A172 (cell line): ENCODE data around the gene ARNT2. TPM values are rescaled to one million over a fixed set of nuclear protein-coding genes. Genes with fewer than 3 reads are reported as not detected.
A peak's percentile ranks its signal among the peaks of the same experiment; 100 is the strongest.
"Not testable (repeated sequence)": the region's sequence is repeated elsewhere in the genome, so short reads cannot be mapped to it uniquely, and the experiment has no call there.

Experiments used
- DNase-seq: peaks from one replicate; pipeline ENCODE4 v3.0.0-alpha.2; 2015; ENCODE audit warnings: low spot score
- total RNA-seq: library from RNA; depleted of rRNA; stranded (reverse); fragments of >200 nt; shearing (Covaris generic); gene quantifications from 2 replicates; pipeline ENCODE4 v1.2.3, GENCODE V29; 2014

The ARNT2 gene
- total RNA-seq, 1 experiment from 2014 or later = 14.2 TPM

DNA sequence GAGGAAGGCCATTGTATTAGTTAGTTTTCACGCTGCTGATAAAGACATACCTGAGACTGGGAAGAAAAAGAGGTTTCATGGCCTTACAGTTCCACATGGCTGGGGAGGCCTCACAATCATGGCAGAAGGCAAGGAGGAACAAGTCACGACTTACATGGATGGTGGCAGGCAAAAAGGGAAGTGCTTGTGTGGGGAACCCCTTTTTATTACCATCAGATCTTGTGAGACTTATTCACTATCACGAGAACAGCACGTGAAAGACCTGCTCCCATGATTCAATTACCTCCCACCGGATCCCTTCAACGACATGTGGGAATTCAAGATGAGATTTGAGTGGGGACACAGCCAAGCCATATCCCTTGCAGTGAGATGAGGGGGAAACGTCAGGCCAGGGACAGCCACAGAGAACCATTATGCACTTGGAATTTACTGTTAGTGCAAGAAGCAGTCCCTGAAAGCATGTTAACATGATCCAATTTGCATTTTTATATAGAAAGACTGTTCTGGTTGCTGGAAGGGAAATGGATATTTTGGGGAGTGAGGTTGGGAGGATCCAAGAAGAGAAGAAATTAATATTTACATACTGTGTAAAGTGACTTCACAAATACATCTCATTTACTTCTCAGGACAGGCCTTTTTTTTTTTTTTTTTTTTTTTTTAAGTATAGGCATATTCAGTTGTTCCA, 87.1 kb downstream of the ARNT2 start:
- DNase-seq = no peak

DNA sequence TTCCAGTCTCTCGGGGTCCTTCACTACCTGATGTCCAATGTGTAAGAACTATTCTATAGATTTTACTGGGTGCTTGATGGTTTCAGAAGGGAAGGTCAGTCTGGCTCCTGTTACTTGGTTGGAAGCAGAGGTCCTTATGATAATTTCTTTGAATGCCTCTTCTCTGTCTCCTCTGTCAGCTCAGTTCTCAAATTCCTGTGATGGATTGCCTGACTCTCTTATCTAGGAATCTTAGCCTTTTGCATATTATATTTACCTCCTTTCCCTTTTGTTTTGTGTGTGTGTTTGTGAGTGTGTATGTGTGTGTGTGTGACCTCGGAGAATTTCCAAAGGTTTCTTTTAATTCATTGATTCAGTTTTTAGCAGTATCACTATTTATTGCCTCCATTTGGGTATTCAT, 88.2 kb downstream of the ARNT2 start:
- no peak for DNase-seq

DNA sequence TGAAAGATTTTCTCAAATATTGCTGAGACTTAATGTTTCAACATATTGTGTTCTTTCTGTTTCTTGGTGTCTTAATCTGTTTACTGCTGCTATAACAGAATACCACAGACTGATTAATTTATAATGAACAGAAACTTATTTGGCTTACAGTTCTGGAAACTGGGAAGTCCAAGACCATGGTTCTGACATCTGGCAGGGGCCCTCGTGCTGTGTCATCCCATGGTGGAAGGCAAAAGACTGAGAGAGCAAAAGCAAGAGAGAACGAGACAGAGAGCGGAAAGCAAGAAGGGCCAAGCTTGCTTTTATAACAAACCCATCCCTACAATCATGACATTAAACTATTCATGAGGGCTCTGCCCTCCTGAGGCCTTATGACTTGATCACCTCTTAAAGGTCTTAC, 88.7 kb downstream of the ARNT2 start:
- no peak for DNase-seq

DNA sequence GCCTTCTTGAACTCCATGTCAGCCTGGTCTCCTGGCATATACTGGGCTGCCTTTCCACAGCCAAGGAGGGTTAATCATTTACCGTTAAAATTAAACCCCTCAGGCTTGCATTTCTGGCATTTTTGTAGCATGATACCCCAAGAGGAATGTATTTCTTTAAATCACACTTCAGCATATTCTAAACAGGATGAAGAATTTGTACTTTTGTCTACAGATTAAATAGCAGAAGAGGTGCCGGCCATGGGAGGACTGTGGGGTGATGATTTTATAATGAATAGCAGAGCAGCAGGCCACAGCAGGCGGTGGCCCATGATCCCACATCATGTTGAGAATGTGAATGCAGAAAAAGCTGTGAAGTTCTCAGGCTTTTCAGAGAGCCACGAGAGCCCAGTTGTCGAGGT, 90.2 kb downstream of the ARNT2 start:
- peak; percentile 74 for DNase-seq

DNA sequence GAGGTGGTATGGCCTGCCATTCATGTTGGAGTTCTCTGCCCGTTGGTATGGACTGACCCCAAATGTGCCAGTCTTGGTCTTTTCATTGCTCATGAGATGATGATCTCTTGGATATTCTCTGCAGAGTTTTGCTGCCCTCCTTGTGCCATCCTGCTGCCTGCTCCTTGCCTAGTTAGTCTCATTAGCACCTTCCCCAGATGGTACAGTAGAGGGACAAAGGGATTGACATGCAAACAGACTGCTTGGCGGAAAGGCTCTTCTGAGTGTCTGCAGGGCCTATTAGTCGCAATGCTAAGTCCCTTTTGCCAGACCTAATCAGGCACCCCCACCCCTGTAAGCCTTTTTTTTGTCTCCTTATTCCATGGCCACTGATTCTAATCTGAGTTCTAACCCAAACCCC, 90.6 kb downstream of the ARNT2 start:
- DNase-seq = no peak

DNA sequence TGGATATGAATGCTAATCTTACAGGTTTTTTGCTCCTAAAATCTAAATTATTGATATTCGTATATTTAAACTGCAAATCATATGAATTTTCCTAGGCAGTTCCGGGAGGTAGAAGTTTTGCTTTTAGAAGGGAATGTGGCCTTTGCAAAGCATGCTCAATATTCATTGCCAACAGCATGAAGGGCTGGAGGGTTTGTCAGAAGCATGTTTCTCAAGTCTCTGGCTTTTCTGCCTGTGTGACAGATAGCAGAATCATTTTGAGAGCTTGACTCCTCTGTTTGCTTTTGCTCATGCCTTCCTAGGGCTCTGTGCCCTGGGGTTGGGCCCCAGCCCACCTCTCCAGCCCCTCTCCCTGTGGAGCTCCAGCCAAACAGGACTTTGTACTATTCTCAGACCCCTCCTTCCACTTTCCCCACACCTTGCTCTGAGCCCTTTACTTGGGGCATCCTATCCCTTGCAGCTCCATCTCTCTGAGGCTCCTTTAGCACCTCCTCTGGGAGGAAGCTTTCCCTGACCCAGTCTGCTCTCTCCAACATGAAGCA, 91.3 kb downstream of the ARNT2 start:
- no peak for DNase-seq

DNA sequence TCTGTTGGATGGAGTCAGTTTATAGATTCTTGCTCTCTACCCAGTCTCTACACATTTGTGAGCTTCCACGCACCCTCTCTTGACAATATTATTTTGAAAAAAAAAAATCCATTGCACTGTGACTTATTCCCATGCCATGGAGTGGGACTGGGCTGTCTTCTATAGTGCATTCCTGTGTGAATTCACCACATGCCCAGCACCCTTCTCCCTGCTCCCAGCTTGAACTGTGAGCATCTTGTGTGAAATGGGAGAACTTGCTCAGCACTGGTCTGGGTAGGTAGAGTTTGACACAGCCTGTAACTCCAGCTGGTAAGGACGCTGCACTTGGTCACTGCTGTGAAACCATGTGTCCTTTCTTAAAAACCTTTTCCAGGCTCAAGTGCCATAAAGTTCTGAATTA, 91.9 kb downstream of the ARNT2 start:
- no peak for DNase-seq

DNA sequence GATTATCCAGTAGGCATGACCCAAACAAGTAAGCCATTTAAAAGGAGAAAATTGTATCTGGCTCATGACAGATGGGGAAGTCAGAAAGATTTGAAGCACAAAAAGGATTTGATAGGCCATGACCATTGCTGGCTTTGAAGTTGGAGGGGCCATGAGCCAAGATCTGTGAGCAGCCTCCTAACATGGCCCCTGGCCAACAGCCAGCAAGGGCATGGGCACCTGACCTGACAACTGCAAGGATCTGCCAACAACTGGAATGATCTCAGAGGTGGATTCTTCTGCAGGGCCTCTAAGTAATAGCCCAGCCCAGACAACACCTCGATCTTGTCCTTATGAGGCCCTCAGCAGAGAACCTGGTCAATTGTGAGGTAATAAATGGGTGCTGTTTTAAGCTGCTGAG, 93.0 kb downstream of the ARNT2 start:
- DNase-seq = no peak

DNA sequence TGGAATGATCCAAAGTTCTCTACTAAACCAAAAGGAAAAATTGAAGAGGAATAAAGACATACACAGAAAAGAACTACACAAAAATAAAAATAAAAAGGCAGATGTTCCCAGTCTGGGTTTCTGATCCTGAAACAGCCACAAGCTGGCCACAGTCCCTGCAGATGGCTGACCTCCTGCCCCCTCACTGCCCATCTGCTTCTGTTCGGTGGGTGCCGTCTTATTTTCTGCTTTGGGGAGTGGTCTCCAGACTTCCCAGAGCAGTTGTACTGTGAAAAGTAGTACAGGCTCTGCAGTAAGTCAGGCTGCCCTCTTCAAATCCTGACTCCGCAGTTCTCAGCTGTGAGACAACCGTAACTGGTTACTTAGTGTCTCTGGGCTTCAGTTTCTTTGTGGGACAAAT, 94.5 kb downstream of the ARNT2 start:
- no peak for DNase-seq

DNA sequence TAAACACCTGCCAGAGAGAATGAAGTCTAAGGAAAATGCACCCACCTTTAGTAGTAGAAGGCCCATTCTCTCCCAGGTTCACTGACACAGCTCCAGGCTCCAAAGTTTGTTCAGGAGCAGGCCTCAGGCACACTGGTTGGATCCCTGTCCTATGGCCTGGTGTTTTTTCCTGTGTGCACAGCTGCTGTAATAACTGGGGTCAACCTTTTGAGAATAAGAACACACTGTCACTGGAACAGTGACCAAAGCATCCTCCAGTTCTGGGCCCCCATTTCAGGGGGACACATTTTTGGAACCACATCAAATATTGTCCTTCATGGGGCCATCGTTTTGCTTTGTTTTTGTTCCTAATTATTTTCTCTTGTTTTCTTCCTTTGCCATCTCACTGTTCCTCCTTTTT, 95.8 kb downstream of the ARNT2 start:
- no peak for DNase-seq

DNA sequence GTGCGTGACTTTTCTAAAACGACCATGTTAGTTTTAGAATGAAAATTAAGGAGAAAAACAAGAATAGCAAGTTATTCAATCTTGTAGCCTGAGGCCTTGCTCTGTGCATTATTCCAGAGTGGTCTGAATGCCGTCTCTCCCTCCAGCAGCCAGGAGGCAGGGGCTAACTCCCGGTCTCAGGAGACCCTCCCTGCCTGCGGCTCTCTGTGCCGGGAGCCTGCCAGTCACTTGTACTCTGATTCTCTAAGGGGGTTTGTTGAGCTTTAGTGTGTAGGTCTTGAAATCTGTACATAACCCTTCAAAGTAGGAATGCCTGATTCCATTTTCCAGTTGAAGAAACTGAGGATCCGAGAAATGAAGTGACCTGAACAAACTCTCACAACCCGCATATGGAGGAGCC, 97.3 kb downstream of the ARNT2 start:
- no peak for DNase-seq

DNA sequence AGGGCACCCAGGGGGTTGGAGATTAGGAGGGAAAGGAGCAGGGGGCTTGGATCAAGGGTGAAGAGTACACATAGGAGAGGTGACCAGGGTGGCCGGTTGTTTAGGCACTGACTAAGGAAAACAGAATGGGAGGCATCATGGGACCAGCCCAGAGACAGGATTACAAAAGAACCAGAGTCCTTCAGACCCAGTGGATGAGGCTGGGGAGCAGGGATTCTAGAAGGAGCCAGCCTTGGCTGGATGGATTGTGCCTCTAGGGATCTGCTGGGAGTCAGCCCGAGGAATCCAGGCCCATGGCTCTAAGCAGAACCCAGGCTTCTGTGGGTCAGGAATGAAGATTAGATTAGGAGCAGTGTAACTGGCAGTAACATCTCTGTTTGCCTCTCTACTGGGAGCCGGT, 98.6 kb downstream of the ARNT2 start:
- DNase-seq = no peak

DNA sequence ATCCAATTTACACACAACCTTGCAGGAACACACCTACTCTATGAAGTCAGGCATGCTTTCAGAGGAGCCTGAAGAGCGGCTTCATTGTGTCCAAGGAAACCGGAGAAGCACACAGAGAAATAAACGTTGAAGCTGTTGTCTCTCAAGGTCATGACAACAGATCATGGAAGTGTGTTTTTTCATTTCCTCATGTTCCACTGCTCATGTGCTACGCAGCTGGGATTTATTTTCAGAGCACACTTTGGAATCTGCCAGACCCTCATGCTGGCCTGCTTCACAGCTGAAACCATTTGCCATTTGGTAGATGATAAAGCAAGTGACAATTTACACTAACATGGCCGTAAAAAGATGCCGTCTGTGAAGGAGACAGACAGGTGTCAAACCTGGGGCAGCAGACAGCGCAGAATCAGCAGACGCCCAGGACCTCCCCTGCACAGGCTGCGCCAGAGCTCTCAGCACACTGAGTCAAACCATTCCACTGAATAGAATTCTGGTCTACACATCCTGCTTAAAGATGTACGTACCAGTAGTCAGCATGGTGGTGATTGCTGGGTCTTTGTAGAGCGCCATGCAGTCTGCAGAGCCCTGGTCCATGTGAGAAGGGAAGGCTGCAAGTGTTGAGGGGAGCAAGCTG, 99.3 kb downstream of the ARNT2 start:
- no peak for DNase-seq

DNA sequence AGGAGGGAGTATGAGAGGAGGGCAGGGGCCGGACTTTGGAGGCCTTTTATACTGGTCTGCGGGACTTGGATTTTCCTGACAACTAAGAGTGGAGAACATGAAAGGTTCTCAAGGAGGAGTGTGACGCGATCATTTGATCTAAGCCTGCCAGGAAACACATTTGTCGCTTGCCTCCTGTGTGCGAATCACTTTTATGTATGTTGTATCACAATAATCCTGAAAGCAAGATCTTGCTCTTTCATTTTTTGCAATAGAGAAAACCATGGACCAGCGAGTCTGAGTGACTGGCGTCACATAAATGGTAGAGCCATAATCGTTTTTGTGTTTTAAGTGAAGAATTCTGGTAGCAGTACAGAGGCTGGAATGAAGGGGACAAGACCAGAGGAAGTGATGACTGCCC, 100.7 kb downstream of the ARNT2 start:
- DNase-seq = no peak

DNA sequence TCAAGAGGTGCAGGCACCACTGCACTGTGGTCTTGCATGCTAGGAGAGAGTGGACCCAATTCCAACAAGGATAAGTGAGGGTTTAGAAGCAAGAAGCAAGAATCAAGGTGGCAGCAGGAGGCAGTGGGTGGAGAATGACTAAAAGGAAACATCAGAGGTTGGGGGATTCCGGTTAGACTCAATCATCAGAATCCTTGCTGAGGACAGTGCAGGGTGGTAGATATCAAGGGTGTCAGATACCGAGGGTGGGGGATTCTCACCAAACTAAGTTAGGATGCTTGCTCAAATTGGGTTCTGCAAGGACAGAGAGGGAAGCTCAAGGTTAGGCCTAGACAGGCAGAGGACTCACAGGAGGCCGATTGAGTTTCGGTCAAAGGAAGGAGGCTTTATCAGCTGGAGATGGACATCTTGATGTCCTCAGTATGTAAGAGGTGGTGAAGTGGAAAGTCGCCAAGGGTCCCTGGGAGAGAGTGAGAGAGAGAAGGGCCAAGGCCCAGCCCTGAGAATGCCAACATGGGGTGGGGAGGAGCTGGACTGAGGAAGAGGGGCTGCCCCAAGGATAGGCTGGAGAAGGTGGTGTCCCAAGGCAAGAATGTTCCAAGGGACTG, 102.2 kb downstream of the ARNT2 start:
- DNase-seq = no peak

DNA sequence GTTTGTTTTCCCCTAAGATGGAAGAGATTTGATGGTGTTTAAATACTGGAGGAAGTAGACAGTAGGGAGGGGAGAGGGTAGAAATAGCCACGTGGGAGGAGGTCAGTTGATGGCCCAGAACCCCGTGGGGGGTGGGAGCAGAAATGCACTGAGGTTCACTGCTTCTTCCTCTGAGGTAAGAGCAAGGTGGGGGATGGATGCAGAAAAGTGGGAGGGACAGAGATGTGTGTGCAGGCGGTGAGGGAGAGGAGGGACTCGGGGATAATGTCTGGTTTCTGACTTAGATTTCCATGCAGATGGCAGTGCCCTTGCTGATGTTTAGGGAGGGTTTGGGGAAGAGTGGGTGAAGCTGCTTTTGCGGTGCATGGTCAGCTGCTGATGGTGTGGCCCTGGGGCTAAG, 102.9 kb downstream of the ARNT2 start:
- DNase-seq = no peak

DNA sequence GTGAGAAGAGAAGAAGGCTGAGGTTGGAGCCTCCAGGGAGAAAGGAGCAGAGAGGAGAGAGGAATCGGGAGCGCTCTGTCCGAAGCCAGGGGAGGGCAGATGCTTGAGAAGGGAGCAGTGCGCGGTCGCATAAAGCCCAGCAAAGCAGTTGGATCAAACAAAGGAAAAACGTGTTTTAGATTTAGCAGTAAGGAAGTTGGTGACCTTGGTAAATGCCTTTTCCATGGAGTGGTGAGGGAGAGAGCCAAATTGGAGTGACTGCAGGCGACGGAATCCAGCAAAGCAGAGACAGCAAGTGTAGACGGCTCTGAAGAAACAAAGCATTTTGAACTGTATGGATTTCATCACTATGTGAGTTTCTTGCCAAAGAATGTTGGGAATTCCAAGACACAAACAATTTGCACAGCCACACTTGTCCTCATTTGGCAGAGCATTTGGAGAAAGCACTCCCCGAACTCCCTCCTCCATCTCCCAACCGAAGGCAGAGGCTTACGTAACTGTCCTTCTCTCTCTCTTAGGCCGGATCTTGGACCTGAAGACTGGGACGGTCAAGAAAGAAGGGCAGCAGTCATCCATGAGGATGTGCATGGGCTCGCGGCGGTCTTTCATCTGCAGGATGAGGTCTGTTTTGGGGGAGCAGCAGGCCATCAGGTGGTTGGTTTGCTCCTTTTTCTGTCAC, 103.6 kb downstream of the ARNT2 start:
- DNase-seq = peak; percentile 60

DNA sequence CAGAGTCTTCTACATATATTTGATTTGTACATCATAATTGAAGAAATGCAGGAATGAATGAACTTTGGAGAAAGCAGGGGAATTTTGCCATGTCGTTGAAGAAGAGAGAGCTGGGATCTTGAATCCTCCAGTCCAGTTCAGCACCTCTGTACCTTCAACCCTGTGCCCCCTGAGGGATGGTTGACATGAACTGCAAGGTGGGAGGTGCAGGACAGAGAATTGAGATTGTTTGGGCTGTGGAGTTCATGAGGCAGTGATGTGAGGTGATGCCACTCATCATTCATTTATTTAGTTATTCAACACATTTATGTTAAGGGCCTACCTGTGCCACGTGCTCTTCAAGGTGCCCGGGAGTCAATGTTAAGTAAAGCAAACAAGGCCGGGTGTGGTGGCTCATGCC, 104.6 kb downstream of the ARNT2 start:
- DNase-seq = no peak

DNA sequence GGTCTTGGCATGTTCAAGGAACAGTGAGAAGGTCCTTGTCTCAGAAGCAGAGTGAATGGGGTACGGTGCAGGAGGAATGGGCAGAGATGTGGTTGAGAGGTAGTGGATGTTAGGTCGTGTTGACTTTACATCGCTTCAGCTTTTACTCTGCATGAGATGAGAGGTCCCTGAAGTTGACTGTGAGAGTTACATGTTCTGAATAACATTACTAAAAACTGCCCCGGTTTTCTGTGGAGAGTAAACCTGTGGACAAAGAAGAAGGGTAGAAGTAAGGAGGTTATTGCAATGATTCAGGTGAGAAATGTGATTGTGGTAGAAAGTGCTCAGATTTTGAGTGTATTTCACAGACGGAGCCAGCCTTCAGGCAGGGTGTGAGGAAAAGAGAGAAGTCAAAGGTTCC, 105.6 kb downstream of the ARNT2 start:
- no peak for DNase-seq

DNA sequence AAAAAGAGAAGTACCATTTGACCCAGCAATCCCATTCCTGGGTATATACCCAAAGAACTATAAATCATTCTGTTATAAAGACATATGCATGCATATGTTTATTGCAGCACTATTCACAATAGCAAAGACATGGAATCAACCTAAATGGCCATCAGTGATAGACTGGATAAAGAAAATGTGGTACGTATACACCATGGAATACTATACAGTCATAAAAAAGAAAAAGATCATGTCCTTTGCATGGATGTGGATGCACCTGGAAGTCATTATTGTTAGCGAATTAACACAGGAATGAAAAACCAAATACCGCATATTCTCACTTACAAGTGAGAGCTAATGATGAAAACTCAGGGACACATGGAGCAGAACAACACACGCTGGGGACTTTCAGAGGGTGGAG, 106.8 kb downstream of the ARNT2 start:
- not testable (repeated sequence) for DNase-seq

DNA sequence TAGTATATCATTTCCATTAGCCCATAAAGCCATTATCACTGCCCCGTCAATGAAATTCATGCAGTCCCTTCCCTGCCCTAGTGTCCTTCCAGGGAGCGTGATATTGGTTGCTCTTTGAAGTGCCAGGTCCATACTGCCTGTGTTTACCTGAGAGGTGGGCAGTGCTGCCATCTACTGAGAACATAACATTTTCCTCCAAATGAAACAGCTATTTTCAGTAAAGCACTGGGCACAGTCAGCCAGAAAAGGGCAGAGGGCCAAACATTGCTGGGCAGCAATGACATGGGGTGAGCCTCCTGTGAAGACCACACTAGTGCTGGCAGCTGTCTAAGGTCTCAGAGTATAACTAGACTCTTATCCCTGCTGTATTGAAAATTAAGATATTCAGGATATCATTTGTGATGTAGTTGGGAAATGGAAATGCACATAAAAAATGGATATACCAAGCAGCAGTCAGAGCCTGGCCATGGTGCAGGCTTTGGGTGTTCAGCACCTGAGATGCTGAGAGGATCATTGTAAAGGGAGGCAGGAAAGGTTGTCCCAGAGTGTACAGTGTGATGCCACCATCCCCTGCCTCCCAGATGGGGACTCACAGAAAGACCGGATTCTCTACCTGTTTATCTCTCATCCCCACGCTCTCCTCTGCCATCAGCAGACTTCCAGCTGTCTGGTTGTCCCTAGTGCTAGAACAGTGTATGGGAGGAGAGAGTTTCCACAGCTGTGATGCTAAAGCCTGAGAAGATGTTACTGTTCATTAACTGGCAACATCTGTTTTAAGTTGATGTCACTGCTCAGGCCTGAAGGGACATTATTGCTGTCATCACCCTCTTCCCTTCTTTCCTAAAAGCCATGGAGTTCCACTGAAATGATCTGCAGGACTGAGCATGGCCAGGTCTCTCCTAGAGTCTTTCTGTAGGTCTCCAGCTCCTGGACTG, 108.8 kb downstream of the ARNT2 start:
- peak; percentile 53 for DNase-seq
